ENCODE data around the gene BMP2K.

BMP2K gene

DNA sequence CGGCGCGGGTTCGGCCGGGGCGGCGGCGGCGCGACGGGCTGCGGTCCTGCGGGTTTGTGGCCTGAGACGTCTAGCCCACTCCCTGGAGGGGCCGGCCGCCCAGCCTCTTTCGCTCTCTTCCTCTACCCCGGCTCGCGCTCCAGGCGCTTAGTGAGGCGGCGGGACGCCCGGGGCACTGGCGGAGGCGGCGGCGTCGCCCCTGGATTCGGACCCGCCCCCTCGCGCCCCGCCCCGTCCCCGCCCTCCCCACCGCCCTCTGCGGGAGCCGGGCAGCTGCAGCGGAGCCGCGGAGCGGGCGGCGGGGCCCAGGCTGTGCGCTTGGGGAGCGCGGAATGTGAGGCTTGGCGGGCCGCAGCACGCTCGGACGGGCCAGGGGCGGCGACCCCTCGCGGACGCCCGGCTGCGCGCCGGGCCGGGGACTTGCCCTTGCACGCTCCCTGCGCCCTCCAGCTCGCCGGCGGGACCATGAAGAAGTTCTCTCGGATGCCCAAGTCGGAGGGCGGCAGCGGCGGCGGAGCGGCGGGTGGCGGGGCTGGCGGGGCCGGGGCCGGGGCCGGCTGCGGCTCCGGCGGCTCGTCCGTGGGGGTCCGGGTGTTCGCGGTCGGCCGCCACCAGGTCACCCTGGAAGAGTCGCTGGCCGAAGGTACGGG is at the start of gene BMP2K:
TSS of gene BMP2K (plus strand) at position 272 of the 650 bp plus-strand sequence. CDS start at position 466, 194 bp downstream.
- TF ChIP-seq POLR2A (IDR thresholded peaks at IDR 0.05; ENCODE audit: extremely low read depth, insufficient read length) (peak; percentile 79), MYC (IDR thresholded peaks at IDR 0.05; ENCODE audit: low read depth, low read length) (no peak)
- DNase-seq (ENCODE audit: low read depth), result peak; percentile 86

DNA sequence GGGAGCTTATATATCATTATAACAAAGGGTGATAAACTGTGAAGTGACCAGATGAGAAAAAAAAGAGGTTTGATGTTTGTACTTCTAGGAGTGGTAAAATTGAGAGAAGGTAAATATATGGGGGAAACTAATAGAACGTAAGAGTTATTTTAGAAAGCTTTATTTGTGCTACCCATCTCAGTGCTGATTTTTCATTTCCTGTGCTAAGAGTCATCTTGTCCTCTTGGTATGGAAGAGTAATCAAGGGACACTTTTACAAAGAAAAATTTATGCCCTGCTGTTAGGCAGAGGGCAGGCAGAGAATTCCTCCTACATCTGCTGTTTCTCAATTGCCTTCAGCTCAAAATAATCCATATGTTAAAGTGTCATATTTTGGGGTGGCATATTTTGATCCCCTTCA is 49.6 kb upstream of the BMP2K start:
- DNase-seq (ENCODE audit: low read depth), result no peak
- TF ChIP-seq, protein P1, sequence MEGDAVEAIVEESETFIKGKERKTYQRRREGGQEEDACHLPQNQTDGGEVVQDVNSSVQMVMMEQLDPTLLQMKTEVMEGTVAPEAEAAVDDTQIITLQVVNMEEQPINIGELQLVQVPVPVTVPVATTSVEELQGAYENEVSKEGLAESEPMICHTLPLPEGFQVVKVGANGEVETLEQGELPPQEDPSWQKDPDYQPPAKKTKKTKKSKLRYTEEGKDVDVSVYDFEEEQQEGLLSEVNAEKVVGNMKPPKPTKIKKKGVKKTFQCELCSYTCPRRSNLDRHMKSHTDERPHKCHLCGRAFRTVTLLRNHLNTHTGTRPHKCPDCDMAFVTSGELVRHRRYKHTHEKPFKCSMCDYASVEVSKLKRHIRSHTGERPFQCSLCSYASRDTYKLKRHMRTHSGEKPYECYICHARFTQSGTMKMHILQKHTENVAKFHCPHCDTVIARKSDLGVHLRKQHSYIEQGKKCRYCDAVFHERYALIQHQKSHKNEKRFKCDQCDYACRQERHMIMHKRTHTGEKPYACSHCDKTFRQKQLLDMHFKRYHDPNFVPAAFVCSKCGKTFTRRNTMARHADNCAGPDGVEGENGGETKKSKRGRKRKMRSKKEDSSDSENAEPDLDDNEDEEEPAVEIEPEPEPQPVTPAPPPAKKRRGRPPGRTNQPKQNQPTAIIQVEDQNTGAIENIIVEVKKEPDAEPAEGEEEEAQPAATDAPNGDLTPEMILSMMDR (IDR thresholded peaks at IDR 0.05; ENCODE audit: low read depth, low read length), result no peak
- TF ChIP-seq, protein P2, sequence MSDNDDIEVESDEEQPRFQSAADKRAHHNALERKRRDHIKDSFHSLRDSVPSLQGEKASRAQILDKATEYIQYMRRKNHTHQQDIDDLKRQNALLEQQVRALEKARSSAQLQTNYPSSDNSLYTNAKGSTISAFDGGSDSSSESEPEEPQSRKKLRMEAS (IDR thresholded peaks at IDR 0.05; ENCODE audit: low read depth, low read length), result no peak
- TF ChIP-seq POLR2A (IDR thresholded peaks at IDR 0.05; ENCODE audit: extremely low read depth, insufficient read length) (no peak), MYC (IDR thresholded peaks at IDR 0.05; ENCODE audit: low read depth, low read length) (no peak)
- no peak overlapping the region for H3K4me3 ChIP-seq (ENCODE audit: low read depth, low read length)

More for the DNA sequence above, at the start of gene BMP2K:
- H3K4me3 ChIP-seq (ENCODE audit: low read depth, low read length), result peak within 1 kb of the TSS; percentile 96

DNA sequence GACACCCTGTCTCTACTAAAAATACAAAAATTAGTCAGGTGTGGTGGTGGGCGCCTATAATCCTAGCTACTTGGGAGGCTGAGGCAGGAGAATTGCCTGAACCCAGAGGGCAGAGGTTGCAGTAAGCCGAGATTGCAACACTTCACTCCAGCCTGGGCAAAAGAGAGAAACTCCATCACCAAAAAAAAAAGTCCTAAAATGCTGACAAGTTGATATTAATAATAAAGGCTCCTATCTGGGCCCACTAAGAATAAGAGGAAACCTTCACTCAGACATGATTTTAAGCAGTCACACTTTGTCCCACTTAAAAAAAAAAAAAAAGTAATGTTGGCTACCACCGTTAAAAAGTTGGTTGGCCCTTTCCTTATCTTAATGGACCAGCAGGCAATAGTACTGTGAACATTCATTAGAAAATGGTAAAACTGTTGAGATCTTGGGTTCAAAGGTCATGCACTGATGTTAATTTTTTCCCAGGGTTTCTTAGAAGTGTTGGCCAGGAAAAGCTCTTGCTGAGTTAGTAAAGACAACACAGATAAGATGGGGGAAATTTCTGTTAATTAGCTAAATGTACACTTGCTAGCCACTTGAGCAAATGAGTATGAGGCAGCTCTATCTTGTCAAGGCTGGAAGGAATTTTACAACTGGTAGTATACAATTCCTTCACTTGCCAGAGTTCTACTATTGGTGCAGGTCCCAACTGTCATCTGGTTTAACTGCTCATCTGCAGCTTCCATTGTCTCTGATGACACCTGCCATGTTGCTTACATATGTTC is 43.6 kb upstream of the BMP2K start:
- TF ChIP-seq, protein P1 (IDR thresholded peaks at IDR 0.05; ENCODE audit: low read depth, low read length), result no peak
- TF ChIP-seq, protein P2 (IDR thresholded peaks at IDR 0.05; ENCODE audit: low read depth, low read length), result no peak
- TF ChIP-seq MYC (IDR thresholded peaks at IDR 0.05; ENCODE audit: low read depth, low read length) (no peak), POLR2A (IDR thresholded peaks at IDR 0.05; ENCODE audit: extremely low read depth, insufficient read length) (no peak)
- no peak for DNase-seq (ENCODE audit: low read depth)
- no peak overlapping the region for H3K4me3 ChIP-seq (ENCODE audit: low read depth, low read length)

DNA sequence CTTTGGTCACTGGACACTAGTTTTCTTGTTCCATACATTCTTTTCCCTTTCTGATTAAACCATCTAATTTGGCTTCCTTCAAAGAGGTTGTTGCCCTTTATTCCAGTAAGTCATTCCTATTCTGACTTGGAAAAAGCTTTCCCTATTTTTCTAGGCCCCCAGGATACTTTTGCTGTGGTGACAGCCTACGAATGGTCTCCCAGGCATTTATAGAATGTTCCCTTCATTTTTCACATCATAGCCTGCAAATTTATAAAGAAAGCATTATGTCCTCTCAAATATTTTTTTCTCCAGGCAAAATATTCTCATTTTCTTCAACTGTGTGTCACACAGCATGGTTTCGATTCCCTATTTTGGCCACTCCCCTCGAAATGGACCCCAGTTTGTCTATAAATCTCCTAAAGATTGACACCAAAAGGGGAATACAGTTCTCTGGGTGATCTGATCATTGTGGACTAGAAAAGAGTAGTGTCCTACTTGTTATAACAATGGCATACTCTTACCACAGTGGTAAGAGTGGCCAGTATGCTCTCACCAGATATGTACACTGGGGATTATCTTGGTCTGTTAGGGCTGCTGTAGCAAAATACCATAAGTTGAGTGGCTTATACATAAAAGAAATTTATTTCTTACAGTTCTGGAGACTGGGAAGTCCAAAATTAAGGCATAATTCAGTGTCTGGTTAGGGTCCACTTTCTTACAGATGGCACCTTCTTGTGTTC is 41.5 kb upstream of the BMP2K start:
- TF ChIP-seq POLR2A (IDR thresholded peaks at IDR 0.05; ENCODE audit: extremely low read depth, insufficient read length) (no peak), MYC (IDR thresholded peaks at IDR 0.05; ENCODE audit: low read depth, low read length) (no peak)
- TF ChIP-seq, protein P1 (IDR thresholded peaks at IDR 0.05; ENCODE audit: low read depth, low read length), result no peak
- TF ChIP-seq, protein P2 (IDR thresholded peaks at IDR 0.05; ENCODE audit: low read depth, low read length), result no peak
- H3K4me3 ChIP-seq (ENCODE audit: low read depth, low read length), result no peak overlapping the region
- no peak for DNase-seq (ENCODE audit: low read depth)

DNA sequence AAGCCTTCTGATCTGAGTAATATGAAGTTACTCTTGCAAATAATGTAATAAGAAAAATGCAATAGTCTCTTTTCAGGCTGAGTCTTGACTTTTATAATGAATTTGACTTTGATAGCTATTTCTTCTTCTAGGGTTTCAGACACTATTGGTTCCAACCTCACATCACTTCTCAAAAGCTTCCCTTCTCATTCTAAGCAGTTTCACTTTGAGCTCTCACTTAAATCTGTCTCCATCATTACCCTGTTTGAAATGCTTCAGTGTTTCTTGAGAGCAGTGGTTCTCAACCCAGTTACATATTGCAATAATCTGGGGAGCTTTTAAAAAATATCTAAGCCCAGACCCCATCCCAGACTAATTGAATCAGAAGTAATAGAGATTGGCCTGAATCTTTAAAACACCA is 40.5 kb upstream of the BMP2K start:
- no peak for DNase-seq (ENCODE audit: low read depth)
- no peak overlapping the region for H3K4me3 ChIP-seq (ENCODE audit: low read depth, low read length)
- TF ChIP-seq, protein P1 (IDR thresholded peaks at IDR 0.05; ENCODE audit: low read depth, low read length), result no peak
- no peak for TF ChIP-seq MYC (IDR thresholded peaks at IDR 0.05; ENCODE audit: low read depth, low read length)
- no peak for TF ChIP-seq POLR2A (IDR thresholded peaks at IDR 0.05; ENCODE audit: extremely low read depth, insufficient read length)

DNA sequence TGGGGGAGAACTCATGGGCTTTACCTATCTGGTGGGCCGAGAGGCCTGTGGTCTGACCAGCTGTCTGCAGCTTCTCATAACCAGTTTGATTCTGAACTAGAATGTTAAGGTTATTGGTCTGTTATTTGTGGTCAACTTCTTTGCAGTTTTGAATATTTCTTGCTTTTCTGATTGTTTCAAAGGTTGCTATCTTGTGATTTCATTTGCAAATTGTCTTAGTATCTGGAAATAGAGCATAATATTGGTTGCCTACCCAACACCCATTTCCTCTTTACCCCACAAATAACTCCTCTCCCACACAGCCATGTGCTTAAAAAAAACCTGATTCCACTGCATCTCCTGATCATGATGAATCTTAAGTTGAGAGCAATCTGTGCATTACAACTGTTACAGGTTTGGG is 39.1 kb upstream of the BMP2K start:
- peak; percentile 19 for DNase-seq (ENCODE audit: low read depth)
- H3K4me3 ChIP-seq (ENCODE audit: low read depth, low read length), result no peak overlapping the region
- no peak for TF ChIP-seq MYC (IDR thresholded peaks at IDR 0.05; ENCODE audit: low read depth, low read length)
- TF ChIP-seq, protein P2 (IDR thresholded peaks at IDR 0.05; ENCODE audit: low read depth, low read length), result no peak
- TF ChIP-seq, protein P1 (IDR thresholded peaks at IDR 0.05; ENCODE audit: low read depth, low read length), result no peak
- TF ChIP-seq POLR2A (IDR thresholded peaks at IDR 0.05; ENCODE audit: extremely low read depth, insufficient read length), result no peak
